ENCODE measurements around the gene ANOS1. TPM values are rescaled to one million over a fixed set of nuclear protein-coding genes. Genes with fewer than 3 reads are reported as not detected.
"Not testable (repeated sequence)": the region's sequence is repeated elsewhere in the genome, so short reads cannot be mapped to it uniquely, and the experiment has no call there.

ANOS1 gene
- total RNA-seq, 1 donor from 2014 or later = 15.9 TPM

- peak; percentile 1 for DNase-seq (ENCODE audit: low spot score)
Measured at GRCh38 chrX:8632924-8633323, 99.0 kb downstream of the ANOS1 start.

GRCh38 chrX:8629871-8630270, 102.1 kb downstream of the ANOS1 start:
- DNase-seq (ENCODE audit: low spot score) = no peak

- DNase-seq (ENCODE audit: low spot score) = no peak
Measured at GRCh38 chrX:8627796-8628195, 104.1 kb downstream of the ANOS1 start.

GRCh38 chrX:8607326-8607725, 124.6 kb downstream of the ANOS1 start:
- no peak for DNase-seq (ENCODE audit: low spot score)

- DNase-seq (ENCODE audit: low spot score) = no peak
Measured at GRCh38 chrX:8604131-8604530, 127.8 kb downstream of the ANOS1 start.

GRCh38 chrX:8591501-8591900, 140.4 kb downstream of the ANOS1 start:
- no peak for DNase-seq (ENCODE audit: low spot score)

GRCh38 chrX:8586953-8587352, 145.0 kb downstream of the ANOS1 start:
- no peak for DNase-seq (ENCODE audit: low spot score)

GRCh38 chrX:8579602-8580001, 152.3 kb downstream of the ANOS1 start:
- no peak for DNase-seq (ENCODE audit: low spot score)

- no peak for DNase-seq (ENCODE audit: low spot score)
Measured at GRCh38 chrX:8576821-8577220, 155.1 kb downstream of the ANOS1 start.

GRCh38 chrX:8565729-8566128, 166.2 kb downstream of the ANOS1 start:
- no peak for DNase-seq (ENCODE audit: low spot score)

- no peak for DNase-seq (ENCODE audit: low spot score)
Measured at GRCh38 chrX:8548446-8548845, 183.5 kb downstream of the ANOS1 start.

GRCh38 chrX:8546715-8547114, 185.2 kb downstream of the ANOS1 start:
- DNase-seq (ENCODE audit: low spot score) = no peak

GRCh38 chrX:8520791-8521190, 211.1 kb downstream of the ANOS1 start:
- DNase-seq (ENCODE audit: low spot score) = no peak

GRCh38 chrX:8520178-8520577, 211.8 kb downstream of the ANOS1 start:
- DNase-seq (ENCODE audit: low spot score) = no peak

- DNase-seq (ENCODE audit: low spot score) = peak; percentile 79
Measured at GRCh38 chrX:8504451-8504850, 227.5 kb downstream of the ANOS1 start.

- not testable (repeated sequence) for DNase-seq (ENCODE audit: low spot score)
Measured at GRCh38 chrX:8502101-8502500, 229.8 kb downstream of the ANOS1 start.

- DNase-seq (ENCODE audit: low spot score) = no peak
Measured at GRCh38 chrX:8500203-8500602, 231.7 kb downstream of the ANOS1 start.

GRCh38 chrX:8495036-8495435, 236.9 kb downstream of the ANOS1 start:
- not testable (repeated sequence) for DNase-seq (ENCODE audit: low spot score)

GRCh38 chrX:8484360-8484949, 247.5 kb downstream of the ANOS1 start:
- DNase-seq (ENCODE audit: low spot score) = no peak

Other genes with a start within 250 kb of the ANOS1 start
- not detected for gene FAM9A, start 69.2 kb upstream of the ANOS1 start, total RNA-seq (ENCODE audit: insufficient read depth, low replicate concordance)

Measured in umbilical cord (tissue), 2 donors.